LNCAP (cell line): Measurements from ENCODE around the gene BCR.

Source experiments
- TF ChIP-seq, protein P1 (sequence below): fragments of 450-650 bp; IDR thresholded peaks from 2 replicates; pipeline ENCODE4 v1.5.1; 2017; ENCODE audit warnings: mild to moderate bottlenecking

BCR gene

GRCh38 chr22:23364389-23364788 lies 184.1 kb downstream of the BCR start:
- TF ChIP-seq, protein P1, sequence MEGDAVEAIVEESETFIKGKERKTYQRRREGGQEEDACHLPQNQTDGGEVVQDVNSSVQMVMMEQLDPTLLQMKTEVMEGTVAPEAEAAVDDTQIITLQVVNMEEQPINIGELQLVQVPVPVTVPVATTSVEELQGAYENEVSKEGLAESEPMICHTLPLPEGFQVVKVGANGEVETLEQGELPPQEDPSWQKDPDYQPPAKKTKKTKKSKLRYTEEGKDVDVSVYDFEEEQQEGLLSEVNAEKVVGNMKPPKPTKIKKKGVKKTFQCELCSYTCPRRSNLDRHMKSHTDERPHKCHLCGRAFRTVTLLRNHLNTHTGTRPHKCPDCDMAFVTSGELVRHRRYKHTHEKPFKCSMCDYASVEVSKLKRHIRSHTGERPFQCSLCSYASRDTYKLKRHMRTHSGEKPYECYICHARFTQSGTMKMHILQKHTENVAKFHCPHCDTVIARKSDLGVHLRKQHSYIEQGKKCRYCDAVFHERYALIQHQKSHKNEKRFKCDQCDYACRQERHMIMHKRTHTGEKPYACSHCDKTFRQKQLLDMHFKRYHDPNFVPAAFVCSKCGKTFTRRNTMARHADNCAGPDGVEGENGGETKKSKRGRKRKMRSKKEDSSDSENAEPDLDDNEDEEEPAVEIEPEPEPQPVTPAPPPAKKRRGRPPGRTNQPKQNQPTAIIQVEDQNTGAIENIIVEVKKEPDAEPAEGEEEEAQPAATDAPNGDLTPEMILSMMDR: no peak

DNA sequence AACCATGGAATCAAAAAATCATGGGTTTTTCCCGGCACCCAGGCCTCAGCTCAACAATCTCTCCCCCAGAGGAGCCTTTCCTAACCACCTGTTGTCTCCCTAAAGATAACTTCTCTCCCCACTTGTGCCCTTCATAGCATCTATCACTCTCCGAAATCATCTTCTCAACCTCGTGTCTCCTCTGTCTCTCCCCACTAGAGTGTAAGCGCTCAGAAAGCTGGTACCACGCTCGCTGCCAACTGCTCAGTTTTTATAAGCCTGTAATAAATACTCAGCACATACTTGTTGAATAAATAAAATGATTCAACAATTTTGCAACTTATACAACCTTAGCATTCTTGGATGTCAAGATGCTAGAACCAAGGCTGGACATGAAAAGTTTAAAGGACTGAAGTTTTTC lies 185.2 kb downstream of the BCR start:
- TF ChIP-seq, protein P1: no peak

- TF ChIP-seq, protein P1: no peak
Measured at GRCh38 chr22:23365961-23366360, 185.7 kb downstream of the BCR start.
